OCI-LY7 (cell line): ENCODE measurements around the gene MCF2L2. TPM values are rescaled to one million over a fixed set of nuclear protein-coding genes. Genes with fewer than 3 reads are reported as not detected.

Experiments used
- BruUV-seq: library from RNA; stranded (reverse); fragments of 400-500 nt; replicated peaks from 2 replicates; lab custom pipeline; 2021; lab: Mats Ljungman, UMichigan
- CTCF ChIA-PET: fragments of 300-600 bp; sonication (Branson Sonifier 250); formaldehyde crosslinking; loops from one replicate; lab custom pipeline; 2022; ENCODE audit warnings: antibody characterized with exemption; ENCODE audit not compliant: unreplicated experiment; lab: Charles Lee
- POLR2A ChIA-PET: fragments of 300-600 bp; sonication (Branson Sonifier 250); formaldehyde crosslinking; loops from one replicate; lab custom pipeline; 2022; ENCODE audit warnings: antibody characterized with exemption; lab: Charles Lee
- DNase-seq: peaks from one replicate; pipeline ENCODE4 v3.0.0-alpha.2; 2015; ENCODE audit warnings: low spot score
- H2AFZ ChIP-seq: fragments of 200-600 bp; sonication (generic), shearing (Covaris generic); 2 replicates; pipeline ENCODE4 v1.6.1; 2014; ENCODE audit warnings: mild to moderate bottlenecking, antibody characterized with exemption, low read length, moderate library complexity
- H3K27ac ChIP-seq: fragments of 200-600 bp; sonication (generic); 2 replicates; pipeline ENCODE4 v1.5.1; 2014; ENCODE audit warnings: mixed run types, low read depth, mild to moderate bottlenecking, moderate library complexity, low read length, inconsistent platforms; ENCODE audit not compliant: poor library complexity, severe bottlenecking
- H3K36me3 ChIP-seq: fragments of 200-600 bp; sonication (generic); 2 replicates; pipeline ENCODE4 v1.6.1; 2014; ENCODE audit warnings: mild to moderate bottlenecking, antibody characterized with exemption, low read length, moderate library complexity, mixed read lengths; ENCODE audit not compliant: insufficient read depth
- H3K4me1 ChIP-seq: fragments of 200-600 bp; sonication (generic); 2 replicates; pipeline ENCODE4 v1.5.1; 2014; ENCODE audit warnings: mild to moderate bottlenecking, low read length; ENCODE audit not compliant: insufficient read depth, poor library complexity, severe bottlenecking
- H3K4me2 ChIP-seq: fragments of 200-600 bp; sonication (generic); 2 replicates; pipeline ENCODE4 v1.6.1; 2014; ENCODE audit warnings: mild to moderate bottlenecking, low read length
- H3K4me3 ChIP-seq: fragments of 200-600 bp; sonication (generic); 2 replicates; pipeline ENCODE4 v1.5.1; 2014; ENCODE audit warnings: mild to moderate bottlenecking, low read depth, low read length; ENCODE audit not compliant: poor library complexity, severe bottlenecking
- H3K79me2 ChIP-seq: fragments of 200-600 bp; sonication (generic); 2 replicates; pipeline ENCODE4 v1.6.1; 2016; ENCODE audit warnings: low read depth, mild to moderate bottlenecking, low read length, moderate library complexity, mixed read lengths; ENCODE audit not compliant: insufficient read depth
- H3K9me2 ChIP-seq: fragments of 200-600 bp; sonication (generic); 2 replicates; pipeline ENCODE4 v1.6.1; 2016; ENCODE audit warnings: mild to moderate bottlenecking, low read length, mixed read lengths; ENCODE audit not compliant: insufficient read depth
- H3K9me3 ChIP-seq: fragments of 200-600 bp; sonication (generic); 2 replicates; pipeline ENCODE4 v1.6.1; 2014; ENCODE audit warnings: mild to moderate bottlenecking, mixed run types, low read length, mixed read lengths
- H4K20me1 ChIP-seq: fragments of 200-600 bp; sonication (generic); 2 replicates; pipeline ENCODE4 v1.6.1; 2014; ENCODE audit warnings: mild to moderate bottlenecking, antibody characterized with exemption, low read length, moderate library complexity, mixed read lengths; ENCODE audit not compliant: insufficient read depth
- EZH2phosphoT487 ChIP-seq: fragments of 200-600 bp; sonication (generic); IDR thresholded peaks from 2 replicates; pipeline ENCODE4 v1.6.1; 2018; ENCODE audit warnings: low read depth, borderline replicate concordance, mild to moderate bottlenecking, mixed run types, antibody characterized with exemption, low read length, moderate library complexity, mixed read lengths
- intact Hi-C: fragments of 100-400 bp; cut with micrococcal nuclease; formaldehyde crosslinking; loops from one replicate; pipeline ENCODE4 v1.10.0; 2022; ENCODE audit not compliant: unreplicated experiment
- total RNA-seq, 2 experiments: library from RNA; depleted of rRNA in 1 of 2; stranded (reverse); fragments of >200 nt in 1 of 2; shearing (Covaris generic) in 1 of 2; gene quantifications; 2 replicates each; pipeline ENCODE4 v1.2.3, GENCODE V29; 2014 to 2022
- TF ChIP-seq, protein P1 (sequence below): fragments of 200-600 bp; sonication (generic); conservative IDR thresholded peaks from 2 replicates; pipeline ENCODE4 v1.5.1; 2014; ENCODE audit warnings: mild to moderate bottlenecking, antibody characterized with exemption, low read length, moderate library complexity, mixed read lengths

MCF2L2 gene
- total RNA-seq, 2 experiments from 2014 or later, result 6.6 to 8.0 TPM

DNA sequence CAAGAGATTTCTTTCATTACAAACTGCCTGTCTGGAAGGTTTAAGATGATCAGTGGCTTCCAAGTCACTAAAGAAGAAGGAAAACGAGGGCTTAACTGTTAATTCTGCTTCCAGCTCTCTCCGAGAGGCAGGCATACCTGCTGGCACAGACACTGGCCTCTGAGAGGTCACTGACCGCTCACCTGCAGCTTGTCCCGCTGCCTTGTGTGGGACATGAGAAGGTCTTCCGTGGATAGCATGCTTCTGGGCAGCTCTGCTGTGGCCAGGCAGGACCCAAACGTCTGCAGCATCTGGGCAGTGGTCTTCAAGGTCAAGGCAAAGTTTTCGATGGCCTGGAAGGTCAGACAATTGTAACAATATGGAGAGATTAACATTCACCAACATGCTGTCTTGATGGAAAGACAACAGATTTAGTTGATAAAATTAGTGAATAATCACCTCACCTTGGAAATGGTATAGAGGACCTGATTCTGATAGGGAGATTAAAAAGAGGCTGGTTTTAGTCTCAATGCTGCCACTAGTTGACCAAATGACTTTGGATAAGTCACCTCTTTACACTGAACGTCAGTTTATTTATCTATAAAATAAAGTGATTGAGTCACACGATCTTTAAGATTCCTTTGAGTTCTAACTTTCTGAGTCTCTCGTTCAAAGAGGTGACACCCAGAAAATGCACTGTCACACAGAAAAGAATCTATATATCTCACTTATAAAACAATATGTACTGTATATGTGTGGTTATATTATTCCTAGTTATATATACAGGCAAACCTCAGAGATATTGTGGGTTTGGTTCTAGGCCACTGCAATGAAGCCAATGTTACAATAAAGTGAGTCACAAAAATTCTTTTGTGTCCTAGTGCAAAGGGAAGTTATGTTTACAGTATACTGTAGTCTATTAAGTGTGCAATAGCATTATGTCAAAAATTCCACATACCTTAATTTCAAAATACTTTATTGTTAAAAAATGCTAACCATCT lies 110.2 kb downstream of the MCF2L2 start:
- H4K20me1 ChIP-seq, result no peaks in the 10 kb centered on the region
- H3K36me3 ChIP-seq, result no peaks in the 10 kb centered on the region
- H2AFZ ChIP-seq, result no peak overlapping the region
- POLR2A ChIA-PET, result no interaction called here
- no peak overlapping the region for H3K4me3 ChIP-seq
- CTCF ChIA-PET, result no interaction called here
- TF ChIP-seq, protein P1, sequence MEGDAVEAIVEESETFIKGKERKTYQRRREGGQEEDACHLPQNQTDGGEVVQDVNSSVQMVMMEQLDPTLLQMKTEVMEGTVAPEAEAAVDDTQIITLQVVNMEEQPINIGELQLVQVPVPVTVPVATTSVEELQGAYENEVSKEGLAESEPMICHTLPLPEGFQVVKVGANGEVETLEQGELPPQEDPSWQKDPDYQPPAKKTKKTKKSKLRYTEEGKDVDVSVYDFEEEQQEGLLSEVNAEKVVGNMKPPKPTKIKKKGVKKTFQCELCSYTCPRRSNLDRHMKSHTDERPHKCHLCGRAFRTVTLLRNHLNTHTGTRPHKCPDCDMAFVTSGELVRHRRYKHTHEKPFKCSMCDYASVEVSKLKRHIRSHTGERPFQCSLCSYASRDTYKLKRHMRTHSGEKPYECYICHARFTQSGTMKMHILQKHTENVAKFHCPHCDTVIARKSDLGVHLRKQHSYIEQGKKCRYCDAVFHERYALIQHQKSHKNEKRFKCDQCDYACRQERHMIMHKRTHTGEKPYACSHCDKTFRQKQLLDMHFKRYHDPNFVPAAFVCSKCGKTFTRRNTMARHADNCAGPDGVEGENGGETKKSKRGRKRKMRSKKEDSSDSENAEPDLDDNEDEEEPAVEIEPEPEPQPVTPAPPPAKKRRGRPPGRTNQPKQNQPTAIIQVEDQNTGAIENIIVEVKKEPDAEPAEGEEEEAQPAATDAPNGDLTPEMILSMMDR, result no peak
- no peak for TF ChIP-seq EZH2phosphoT487
- no peaks in the 10 kb centered on the region for H3K9me2 ChIP-seq
- no peak overlapping the region for H3K4me2 ChIP-seq
- no TSS peak for BruUV-seq
- no peak overlapping the region for H3K27ac ChIP-seq
- intact Hi-C loops, result no loop called here
- no peaks in the 10 kb centered on the region for H3K9me3 ChIP-seq
- DNase-seq, result no peak
- no peaks in the 10 kb centered on the region for H3K4me1 ChIP-seq
- no peaks in the 10 kb centered on the region for H3K79me2 ChIP-seq

DNA sequence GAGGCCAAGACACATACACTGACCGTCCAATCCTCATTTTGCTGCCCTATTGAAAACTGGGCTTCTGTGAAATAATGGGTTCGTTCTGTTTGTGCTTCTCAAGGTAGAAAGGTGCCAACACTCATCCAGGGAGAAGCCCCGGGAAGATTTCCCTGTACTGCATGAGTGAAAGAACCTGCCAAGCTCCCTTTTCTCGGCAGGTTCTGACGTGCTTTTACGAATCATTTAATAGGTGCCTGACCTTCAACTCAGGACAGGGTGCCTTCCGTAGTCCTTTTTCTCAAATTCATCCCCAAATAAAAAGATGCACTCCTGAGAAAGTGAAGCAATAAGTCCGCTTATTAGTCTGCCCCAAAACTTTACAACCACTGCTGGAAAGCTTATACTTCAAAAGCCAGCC lies 111.1 kb downstream of the MCF2L2 start:
- no peaks in the 10 kb centered on the region for H3K79me2 ChIP-seq
- BruUV-seq, result no TSS peak
- ChIA-PET CTCF (interaction anchor here (0.6 kb wide), 1 partner anchor 381 kb away, joined by 3 read pairs; no protein-coding TSS in a partner anchor), POLR2A (no interaction called here)
- H3K4me1 ChIP-seq, result no peaks in the 10 kb centered on the region
- H3K36me3 ChIP-seq, result no peaks in the 10 kb centered on the region
- no peak overlapping the region for H3K4me3 ChIP-seq
- DNase-seq, result no peak
- no peak overlapping the region for H3K4me2 ChIP-seq
- TF ChIP-seq, protein P1, result no peak
- TF ChIP-seq EZH2phosphoT487, result no peak
- H3K27ac ChIP-seq, result no peak overlapping the region
- H4K20me1 ChIP-seq, result no peaks in the 10 kb centered on the region
- H2AFZ ChIP-seq, result no peak overlapping the region
- H3K9me3 ChIP-seq, result no peaks in the 10 kb centered on the region
- no peaks in the 10 kb centered on the region for H3K9me2 ChIP-seq
- intact Hi-C loops, result no loop called here

DNA sequence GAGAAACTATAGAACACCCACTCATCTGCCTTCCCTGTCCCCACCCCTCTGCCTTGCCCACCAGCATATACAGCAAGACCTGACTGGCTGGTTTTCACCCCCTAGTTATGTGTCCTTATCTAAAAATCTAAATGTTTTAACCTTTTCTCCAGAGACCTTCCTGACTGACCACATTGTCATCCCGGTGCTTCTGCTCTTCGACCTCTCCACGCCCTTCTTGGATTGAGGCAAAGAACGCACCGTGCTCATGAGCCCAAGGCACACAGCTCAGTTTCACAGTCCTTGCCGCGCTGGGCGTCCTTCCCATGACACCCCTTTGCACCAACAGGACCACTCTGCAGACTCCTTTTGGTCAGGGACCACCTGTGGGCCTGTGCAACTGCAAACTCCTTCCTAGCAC lies 112.7 kb downstream of the MCF2L2 start:
- Histone ChIP-seq H3K79me2 (no peaks in the 10 kb centered on the region), H3K27ac (no peak overlapping the region), H2AFZ (no peak overlapping the region), H4K20me1 (no peaks in the 10 kb centered on the region), H3K4me3 (no peak overlapping the region), H3K4me2 (no peak overlapping the region), H3K9me3 (no peaks in the 10 kb centered on the region), H3K9me2 (no peaks in the 10 kb centered on the region), H3K4me1 (no peaks in the 10 kb centered on the region), H3K36me3 (no peaks in the 10 kb centered on the region)
- TF ChIP-seq, protein P1, result no peak
- no peak for TF ChIP-seq EZH2phosphoT487
- ChIA-PET CTCF (no interaction called here), POLR2A (interaction anchor here (0.6 kb wide), 1 partner anchor 76 kb away, joined by 4 read pairs; no protein-coding TSS in a partner anchor)
- intact Hi-C loops, result no loop called here
- no peak for DNase-seq
- no TSS peak for BruUV-seq
